ENCODE results near the gene CYP2A6.
"Not testable (repeated sequence)": the region's sequence is repeated elsewhere in the genome, so short reads cannot be mapped to it uniquely, and the experiment has no call there.

Gene CYP2A6

DNA sequence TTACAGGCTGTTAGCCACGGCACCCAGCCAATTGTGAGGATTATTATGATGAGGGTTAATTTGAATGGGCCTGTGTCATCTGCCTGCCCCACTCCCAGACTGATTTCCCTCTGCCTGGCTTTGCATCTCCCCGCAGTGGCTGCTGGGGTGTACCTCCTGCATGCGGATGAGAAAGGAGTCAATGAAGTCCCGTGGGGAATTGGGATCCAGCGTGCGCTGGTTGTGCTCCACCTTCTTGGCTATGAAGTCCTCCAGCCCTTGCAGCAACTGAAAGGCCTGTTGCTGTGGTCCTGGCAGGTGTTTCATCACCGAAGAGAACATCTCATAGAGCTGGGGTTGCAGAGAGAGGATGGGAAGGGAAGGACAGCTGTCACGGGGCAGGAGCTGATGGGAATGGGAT, 3.5 kb downstream of the CYP2A6 start:
- not testable (repeated sequence) for DNase-seq (ENCODE audit: low read depth)

DNA sequence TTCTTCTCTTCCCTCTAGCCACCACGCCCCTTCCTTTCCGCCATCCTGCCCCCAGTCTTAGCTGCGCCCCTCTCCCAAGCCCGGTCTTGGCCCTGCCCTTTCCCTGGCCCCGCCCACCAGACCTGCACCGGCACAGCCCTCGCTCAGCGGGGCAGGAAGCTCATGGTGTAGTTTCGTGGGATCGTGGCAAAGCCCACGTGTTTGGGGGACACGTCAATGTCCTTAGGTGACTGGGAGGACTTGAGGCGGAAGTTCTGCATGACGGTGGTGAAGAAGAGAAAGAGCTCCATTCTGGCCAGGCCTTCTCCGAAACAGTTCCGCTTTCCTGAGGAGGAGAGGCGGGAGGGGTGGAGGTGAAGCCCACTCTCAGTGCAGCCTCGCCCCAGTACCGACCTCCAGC, 6.6 kb downstream of the CYP2A6 start:
- not testable (repeated sequence) for DNase-seq (ENCODE audit: low read depth)

DNA sequence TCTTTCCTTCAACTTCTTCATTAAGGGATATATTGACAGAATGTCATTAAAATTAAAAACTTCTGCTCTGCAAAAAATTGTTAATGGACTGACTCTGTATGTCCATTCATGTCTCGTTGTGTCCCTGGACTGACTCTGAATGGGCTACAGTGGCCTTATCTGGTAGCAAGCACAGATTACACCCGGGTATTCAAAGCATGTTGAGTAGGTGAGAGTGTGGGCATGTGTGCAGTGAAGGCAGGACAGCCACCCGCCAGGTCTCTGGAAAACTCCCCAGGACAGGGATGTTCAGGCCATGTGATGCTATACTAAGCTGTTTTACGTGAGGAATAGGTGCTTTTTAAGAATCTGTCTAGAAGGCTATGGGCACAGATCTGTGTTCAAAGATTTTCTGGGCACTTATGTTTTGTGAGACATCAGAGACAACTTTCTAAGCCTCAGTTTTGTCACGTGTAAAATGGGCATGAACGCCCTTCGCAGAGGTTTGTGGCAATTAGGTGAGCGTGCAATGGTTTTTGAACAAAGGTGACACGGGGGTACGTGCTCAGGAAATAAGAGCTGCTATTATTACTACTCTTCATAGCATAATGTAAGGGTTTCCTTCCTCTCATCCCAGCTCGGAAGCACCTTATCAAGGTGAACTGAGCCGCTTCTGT, 7.1 kb downstream of the CYP2A6 start:
- not testable (repeated sequence) for DNase-seq (ENCODE audit: low read depth)

DNA sequence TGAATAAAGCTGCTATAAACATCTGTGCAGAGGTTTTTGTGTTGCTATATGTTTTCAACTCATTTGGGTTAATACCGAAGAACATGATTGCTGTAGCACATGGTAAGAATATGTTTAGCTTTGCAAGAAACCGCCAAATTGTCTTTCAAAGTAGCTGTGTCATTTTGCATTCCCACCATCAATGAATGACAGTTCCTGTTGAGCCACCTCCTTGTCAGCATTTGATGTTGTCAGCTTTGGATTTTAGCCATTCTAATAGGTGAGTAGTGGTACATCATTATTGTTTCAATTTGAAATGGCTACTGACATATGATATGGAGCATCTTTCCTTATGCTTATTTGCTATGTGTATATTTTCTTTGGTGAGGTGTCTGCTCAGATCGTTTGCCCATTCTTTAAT, 8.2 kb downstream of the CYP2A6 start:
- not testable (repeated sequence) for DNase-seq (ENCODE audit: low read depth)

DNA sequence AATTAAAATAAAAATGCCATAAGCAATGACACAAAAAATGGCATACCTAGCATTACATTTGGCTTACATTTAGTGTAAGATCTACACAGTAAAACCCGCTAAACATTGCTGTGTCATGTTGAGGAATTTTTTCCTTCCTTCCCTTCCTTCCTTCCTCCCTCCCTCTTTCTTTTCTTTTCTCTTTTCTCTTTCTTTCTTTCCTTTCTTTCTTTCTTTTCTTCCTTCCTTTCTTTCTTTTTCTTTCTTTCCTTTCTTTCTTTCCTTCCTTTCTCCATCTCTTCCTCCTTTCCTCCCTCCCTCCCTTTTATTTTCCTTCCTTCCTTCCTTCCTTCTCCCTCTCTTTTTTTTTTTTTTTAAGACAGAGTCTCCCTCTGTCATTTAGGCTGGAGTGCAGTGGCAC, 11.8 kb downstream of the CYP2A6 start:
- not testable (repeated sequence) for DNase-seq (ENCODE audit: low read depth)

DNA sequence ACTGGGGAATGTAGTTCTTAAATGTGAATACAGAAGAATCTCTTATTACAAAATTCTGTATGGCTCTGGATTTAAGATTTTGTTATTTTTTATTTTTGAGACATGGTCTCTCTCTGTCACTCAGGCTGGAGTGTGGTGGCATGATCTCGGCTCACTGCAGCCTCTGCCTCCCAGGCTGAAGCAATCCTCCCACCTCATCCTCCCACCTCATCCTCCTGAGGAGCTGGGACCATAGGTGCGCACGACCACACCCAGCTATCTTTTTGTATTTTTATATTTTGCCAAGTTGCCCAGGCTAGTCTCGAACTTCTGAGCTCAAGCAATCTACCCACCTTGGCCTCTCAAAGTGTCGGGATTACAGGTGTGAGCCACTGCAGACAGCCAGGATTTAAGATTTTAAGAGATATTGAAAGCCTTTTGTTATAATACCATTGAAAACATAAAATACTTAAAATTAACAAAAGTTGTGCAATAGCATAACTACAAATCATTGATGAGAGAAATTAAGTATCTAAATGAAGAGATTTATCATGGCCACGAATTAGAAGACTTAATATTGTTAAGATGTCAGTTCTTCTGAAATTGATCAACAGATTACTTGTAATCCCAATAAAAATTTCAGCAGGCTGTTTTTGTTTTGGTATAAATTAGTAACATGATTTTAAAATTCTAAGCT, 13.4 kb downstream of the CYP2A6 start:
- no peak for DNase-seq (ENCODE audit: low read depth)

DNA sequence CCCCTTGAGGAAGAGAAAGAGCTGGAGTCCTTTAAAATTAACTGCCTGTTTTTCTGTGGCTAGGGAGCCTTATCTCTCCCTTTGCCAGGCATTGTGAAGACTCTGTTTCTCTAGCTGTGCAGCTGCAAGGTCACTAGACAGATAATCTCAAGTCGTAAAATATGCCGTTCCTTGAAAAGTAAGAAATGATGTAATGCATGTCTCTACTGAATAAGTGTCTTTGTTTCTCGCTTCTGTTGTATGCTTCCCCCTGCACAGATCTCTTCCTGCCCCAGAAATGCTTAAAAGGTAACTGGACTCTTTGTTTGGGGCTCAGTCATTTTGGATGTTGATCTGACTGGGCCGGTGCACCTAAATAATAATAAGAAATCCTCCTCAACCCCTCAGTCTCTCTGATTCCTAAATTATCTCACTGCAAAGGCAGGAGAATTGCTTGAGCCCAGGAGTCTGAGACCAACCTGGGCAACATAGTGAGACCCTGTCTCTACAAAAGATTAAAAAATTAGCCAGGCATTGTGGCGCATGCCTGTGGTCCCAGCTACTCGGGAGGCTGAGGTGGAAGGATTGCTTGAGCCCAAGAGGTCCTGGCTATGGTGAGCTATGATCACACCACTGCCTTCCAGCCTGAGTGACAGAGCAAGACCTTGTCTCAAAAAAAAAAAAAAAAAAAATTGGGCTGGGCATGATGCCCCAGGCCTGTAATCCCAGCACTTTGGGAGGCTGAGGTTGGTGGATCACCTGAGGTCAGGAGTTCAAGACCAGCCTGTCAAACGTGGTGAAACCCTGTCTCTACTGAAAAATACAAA, 16.3 kb downstream of the CYP2A6 start:
- not testable (repeated sequence) for DNase-seq (ENCODE audit: low read depth)

DNA sequence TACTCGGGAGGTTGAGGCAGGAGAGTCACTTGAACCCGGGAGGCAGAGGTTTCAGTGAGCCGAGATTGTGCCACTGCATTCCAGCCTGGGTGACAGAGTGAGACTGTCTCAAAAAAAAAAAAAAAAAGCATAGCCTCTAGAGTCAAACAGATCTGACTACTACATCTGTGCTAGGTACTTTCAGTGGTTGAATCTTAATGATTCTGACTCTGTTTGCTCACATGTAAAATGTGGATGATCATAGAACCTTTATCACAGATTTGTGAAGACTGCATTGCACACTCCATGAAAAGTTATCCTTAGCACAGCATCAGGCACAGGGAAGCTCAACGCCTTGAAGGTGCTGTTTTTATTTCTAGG, 17.8 kb downstream of the CYP2A6 start:
- not testable (repeated sequence) for DNase-seq (ENCODE audit: low read depth)

DNA sequence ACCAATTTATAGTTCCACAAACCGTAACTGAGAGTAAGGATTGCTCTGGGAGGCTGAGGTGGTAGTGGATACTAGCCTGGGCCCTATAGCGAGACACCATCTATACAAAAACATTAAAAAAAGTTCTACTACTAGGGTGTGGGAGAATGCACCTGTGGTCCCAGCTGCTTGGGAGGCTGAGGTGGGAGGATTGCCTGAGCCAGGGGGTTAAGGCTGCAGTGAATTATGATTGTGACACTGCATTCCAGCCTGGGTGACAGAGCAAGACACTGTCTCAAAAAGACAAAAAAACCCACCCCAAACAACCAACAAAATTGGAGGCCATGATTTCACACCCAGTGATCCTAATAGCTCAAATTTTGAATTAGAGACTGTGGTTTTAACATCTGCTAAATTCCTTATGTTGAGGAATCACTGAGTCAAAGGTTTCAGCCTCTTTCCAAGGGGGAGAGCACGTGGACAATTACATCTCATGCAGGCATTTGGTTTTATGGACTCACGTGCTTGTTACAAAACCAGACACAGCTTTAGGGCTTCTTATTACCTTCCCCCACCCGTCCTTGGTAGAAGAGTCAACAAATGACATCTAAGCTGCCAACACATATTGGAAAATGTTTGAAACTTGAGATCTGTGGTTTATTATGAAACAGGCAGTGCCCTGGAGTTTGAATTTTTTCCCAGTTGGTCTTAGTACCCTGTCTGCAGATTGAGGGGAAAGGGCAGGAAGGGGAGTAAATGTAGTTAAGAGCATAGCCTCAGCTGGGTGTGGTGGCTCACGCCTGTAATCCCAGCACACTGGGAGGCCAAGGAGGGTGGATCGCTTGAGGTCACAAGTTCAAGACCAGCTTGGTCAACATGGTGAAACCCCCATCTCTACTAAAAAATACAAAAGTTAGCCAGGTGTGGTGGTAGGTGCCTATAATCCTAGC, 18.5 kb downstream of the CYP2A6 start:
- DNase-seq (ENCODE audit: low read depth), result peak; percentile 98

DNA sequence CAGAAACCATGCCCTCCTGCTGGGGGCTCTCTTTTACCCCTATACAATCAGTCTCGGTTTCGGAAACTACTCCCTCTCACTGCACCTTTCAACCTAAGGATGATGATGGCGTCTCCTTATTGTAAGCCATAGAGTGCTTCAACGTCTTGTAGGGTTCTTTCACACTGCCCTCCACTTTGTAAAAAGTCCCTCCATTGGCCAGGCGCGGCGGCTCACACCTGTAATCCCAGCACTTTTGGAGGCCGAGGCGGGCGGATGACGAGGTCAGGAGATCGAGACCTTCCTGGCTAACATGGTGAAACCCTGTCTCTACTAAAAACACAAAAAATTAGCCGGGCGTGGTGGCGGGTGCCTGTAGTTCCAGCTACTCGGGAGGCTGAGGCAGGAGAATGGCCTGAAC, 19.5 kb downstream of the CYP2A6 start:
- DNase-seq (ENCODE audit: low read depth), result not testable (repeated sequence)

DNA sequence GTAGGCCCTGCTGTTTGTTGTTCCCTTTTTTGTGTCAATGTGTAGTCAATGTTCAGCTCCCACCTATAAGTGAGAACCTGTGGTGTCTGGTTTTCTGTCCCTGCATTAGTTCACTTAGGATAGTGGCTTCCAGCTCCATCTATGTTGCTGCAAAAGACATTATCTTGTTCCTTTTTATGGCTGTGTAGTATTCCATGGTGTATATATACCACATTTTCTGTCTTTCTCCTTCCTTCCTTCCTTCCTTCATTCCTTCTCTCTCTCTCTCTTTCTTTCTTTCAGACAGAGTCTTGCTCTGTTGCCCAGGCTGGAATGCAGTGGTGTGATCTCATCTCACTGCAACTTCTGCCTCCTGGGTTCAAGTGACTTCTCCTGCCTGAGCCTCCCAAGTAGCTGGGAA, 21.0 kb downstream of the CYP2A6 start:
- no peak for DNase-seq (ENCODE audit: low read depth)

DNA sequence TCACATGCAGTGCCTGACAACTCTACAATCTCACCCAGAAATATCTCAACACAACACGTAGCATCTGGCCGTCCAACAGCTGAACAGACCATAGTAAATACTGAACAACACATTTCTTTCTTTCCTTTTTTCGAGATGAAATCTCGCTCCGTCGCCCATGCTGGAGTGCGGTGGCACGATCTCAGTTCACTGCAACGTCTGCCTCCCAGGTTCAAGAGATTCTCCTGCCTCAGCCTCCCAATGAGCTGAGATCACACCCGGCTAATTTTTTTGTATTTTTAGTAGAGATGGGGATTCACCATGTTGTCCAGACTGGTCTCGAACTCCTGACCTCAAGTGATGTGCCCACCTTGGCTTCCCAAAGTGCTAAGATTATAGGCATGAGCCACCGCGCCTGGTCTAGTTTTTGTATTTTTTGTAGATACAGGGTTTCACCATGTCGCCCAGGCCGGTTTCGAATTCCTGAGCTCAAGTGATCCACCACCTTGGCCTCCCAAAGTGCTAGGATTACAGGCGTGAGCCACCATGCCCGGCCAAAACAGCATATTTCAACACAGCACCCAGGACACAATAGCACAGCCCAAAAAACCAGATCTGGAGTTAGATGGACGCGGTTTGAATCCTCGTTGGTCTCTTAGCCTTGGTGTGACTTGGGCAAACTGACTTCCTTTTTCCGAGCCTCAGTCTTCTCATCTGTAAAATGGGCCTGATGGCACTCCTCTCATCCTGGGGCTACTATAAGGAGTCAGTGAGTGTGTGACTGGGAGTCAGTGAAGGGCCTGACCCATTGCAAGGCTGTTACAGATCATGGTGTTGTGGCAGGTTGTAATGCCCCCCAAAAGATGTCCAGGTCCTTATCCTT, 22.6 kb downstream of the CYP2A6 start:
- DNase-seq (ENCODE audit: low read depth), result no peak

DNA sequence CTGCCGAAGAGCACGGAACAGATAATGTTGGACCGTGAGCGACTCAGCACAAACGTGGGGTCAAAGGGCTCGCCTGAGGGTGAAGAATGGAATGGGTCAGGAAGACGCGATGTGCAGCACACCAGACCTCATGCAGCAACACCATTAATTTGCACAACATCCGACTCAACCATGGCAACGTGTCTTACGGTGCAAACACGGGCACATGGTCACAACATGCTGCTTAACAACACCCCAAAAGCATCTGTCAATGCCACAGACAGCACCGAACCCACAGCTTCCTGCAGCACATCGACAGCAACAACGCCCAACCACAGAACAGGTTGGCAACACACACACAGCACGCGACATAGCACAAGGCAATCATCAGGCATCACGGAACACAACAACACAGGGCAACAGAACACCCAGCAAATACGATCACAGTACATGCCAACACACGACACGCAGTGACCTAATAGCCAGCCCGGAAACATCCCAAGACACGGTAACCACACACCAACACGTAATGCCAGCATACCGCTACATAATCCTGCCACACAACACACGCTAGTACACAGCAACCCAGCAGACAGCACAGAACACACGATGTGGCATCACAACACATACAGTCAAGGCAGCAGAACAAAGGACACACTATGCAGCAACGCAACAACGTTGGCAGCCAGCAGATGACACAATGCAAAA, 23.4 kb downstream of the CYP2A6 start:
- not testable (repeated sequence) for DNase-seq (ENCODE audit: low read depth)

DNA sequence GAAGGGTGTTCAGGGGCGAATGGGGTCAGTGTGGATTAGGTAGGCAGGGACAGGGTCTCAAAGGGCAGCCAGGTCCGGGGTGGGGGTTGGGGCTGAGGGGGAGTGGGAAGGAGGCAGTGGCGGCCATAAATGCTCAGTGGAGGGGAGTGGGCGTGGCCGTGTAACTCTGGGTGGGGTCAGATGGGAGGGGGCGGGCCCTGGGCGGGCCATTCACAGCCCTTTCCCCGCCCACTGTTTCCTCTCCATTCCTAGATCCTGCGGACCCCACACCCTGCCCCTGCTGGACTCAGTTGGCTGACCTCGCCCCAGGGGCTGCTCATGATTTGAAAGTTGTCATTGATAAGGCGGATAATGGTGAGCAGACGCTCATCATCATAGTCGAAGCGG, 23.9 kb downstream of the CYP2A6 start:
- DNase-seq (ENCODE audit: low read depth), result not testable (repeated sequence)

DNA sequence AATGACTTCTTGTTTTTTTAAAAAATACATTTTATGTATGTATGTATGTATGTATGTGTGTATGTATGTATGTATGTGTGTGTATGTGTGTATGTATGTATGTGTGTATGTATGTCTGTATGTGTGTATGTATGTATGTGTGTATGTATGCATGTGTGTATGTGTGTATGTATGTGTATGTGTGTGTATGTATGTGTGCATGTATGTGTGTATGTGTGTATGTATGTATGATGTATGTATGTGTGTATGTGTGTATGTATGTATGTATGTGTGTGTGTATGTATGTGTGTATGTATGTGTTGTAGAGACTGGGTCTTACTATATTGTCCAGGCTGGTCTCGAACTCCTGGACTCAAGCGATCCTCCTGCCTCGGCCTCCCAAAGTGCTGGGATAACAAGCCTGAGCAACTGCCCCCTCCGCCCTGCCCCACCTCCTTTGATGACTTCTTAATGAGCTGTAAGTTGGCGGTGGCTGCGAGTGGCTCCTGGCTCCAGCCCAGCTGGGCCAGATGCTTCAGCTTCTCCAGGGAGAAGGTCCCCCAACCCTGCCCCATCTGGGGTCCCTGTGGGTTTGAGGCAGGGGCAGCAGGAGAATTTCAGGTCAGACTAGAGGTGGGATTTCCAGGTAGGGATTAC, 24.7 kb downstream of the CYP2A6 start:
- DNase-seq (ENCODE audit: low read depth), result not testable (repeated sequence)

DNA sequence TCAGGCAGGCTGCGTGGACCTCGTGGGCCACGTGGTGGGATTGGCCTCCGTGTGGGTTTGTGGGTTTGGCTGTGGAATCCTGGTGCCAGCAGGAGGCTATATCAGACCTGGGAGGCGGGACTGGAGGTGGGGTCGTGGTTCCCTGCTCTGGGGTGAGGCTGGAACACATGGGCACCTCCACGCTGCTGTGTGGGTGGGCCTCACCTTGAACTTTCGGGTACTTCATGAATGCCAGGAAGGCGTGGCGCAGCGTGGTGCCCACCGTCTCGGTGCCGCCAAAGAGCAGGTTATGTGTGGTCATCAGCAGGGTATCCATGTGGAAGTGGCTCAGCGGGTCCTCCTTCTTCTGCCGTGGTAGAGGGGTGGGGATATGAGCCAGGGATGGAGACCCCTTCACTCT, 25.3 kb downstream of the CYP2A6 start:
- not testable (repeated sequence) for DNase-seq (ENCODE audit: low read depth)

DNA sequence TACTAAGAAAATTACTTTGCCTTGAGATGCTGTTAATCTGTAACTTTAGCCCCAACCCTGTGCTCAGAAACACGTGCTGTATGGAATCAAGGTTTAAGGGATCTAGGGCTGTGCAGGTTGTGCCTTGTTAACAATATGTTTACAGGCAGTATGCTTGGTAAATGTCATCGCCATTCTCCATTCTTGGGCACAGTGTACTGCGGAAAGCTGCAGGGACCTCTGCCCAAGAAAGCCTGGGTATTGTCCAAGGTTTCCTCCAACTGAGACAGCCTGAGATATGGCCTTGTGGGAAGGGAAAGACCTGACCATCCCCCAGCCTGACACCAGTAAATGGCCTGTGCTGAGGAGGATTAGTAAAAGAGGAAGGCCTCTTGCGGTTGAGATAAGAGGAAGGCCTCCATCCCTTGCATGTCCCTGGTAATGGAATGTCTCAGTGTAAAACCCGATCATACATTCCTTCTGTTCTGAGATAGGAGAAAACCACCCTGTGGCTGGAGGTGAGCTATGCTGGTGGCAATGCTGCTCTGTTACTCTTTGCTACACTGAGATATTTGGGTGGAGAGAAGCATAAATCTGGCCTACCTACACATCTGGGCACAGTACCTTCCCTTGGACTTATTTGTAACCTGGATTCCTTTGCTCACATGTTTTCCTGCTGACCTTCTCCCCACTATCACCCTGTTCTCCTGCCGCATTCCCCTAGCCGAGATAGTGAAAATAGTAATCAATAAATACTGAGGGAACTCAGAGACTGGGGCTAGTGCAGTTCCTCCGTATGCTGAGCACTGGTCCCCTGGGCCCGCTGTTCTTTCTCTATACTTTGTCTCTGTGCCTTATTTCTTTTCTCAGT, 27.3 kb downstream of the CYP2A6 start:
- DNase-seq (ENCODE audit: low read depth), result peak; percentile 60

DNA sequence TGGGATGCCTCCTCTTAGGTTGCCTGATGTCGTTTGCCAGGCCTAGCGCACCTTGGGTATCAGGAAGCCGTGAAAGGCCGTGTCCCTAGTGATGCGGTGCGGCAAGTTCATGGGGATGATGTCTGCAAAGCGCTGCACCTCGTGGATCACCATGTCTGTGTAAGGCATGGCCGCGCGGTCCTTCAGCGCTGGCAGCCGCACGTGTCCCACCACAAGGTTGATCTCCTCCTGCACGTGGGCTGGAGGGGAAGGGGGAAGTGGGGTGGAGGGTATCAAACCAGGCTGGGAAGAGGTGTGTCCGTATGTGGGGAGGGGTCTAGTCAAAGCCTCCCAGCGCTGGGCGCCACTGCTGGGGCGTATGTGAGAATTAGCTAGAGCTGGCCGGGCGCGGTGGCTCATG, 28.1 kb downstream of the CYP2A6 start:
- DNase-seq (ENCODE audit: low read depth), result no peak

All from HS-27A (cell line).